ENCODE results near the gene CACNA1H.

The CACNA1H gene

DNA sequence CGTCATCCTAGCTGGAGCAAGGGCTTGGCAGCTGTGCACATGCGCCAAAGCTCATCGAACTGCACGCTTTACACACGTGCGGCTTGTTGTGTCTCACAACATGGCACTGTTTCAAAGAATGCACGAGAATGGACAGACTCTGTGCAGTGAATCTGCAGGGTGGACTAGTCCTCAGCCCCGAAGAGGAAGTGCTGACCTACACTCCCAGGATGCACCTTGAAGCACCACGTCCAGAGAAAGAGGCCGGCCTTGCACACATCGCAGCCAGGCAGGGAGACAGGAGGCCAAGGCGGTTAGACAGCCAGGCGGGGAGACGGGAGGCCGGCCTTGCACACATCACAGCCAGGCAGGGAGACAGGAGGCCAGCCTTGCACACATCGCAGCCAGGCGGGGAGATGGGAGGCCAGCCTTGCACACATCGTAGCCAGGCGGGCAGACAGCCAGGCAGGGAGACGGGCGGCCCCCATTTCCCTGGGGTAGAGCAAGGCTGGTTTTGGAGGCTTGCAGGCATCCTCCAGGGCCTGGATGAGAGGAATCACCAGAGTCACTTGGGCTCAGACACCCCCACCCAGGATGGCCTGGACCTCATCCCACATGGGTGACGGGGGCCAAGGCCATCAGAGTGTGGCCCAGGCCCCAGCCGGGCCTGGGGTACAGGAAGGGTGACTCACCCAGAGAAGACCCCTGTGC is 9.0 kb upstream of the CACNA1H start:
- no peak for DNase-seq

DNA sequence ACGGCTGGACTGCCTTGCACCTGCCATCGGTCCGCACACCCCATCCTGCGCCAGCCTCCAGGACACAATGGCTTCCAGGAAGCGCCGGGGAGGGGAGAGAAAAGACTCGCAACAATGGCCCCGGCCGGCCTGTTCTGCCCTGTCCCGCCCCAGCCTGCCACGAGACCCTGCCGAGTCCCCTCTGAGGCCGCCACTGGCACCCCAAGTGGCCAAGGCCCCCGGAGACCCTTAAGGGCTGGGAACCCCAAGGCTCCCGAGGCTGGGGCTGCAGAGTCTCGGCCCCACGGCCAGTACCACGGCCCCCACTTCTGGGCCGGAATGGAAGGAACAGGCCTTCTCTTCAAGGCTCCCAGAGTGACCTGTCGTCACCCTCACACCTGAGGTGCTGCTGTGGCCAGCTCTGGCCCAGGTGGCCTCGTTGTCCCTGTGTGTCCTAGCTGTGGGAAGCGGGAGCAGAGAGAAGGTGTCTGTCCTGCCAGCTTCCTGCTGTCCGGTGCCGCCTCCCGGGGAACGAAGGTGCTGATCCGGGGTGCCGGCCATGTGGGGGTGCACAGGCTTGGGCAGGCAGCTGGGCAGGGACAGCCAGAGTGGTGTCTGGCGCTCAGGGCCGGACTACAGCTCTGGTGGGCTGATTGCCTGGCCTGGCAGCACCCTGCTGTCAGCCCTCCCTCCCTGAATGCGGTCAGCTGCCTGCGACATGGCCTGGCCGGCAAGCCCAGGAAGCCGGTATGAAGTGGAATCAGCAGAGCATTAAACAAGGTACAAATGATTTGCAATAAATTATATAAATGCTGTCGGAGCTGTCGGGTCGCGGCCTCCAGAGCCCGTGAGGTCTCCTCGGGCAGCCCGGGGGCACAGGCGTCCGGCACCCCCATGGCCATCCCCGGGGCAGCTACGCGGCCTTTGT is 8.2 kb upstream of the CACNA1H start:
- no peak for DNase-seq

- DNase-seq = no peak
These were observed 7.4 kb upstream of the CACNA1H start for GRCh38 chr16:1145383-1146100.

DNA sequence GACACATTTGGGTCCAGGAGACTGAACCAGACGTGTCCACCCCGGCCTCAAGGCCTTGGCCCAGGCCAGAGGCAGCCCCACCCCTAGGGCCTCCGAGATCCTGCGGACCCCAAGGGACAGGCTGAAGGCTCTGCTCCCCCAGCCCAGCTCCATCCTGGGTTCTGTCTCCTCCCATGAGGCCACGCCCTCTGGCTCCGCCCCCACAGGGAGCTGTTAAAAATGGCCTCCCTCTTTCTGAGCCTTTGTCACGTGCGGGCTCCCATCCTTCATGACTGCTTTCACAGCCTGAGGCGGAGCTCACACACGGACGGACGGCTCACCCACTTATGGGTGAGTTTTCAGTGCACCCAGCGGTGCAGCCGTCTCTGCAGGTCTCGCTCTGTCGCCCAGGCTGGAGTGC is 6.5 kb upstream of the CACNA1H start:
- DNase-seq = no peak

GRCh38 chr16:1147027-1147426 is 5.9 kb upstream of the CACNA1H start:
- DNase-seq = no peak

- no peak for DNase-seq
These were observed 3.7 kb upstream of the CACNA1H start for GRCh38 chr16:1149101-1149636.

GRCh38 chr16:1150511-1150982 is 2.4 kb upstream of the CACNA1H start:
- no peak for DNase-seq

GRCh38 chr16:1151424-1152122 is 1.3 kb upstream of the CACNA1H start:
- no peak for DNase-seq

GRCh38 chr16:1152123-1152638 is 725 bp upstream of the CACNA1H start:
- peak; percentile 48 for DNase-seq

DNA sequence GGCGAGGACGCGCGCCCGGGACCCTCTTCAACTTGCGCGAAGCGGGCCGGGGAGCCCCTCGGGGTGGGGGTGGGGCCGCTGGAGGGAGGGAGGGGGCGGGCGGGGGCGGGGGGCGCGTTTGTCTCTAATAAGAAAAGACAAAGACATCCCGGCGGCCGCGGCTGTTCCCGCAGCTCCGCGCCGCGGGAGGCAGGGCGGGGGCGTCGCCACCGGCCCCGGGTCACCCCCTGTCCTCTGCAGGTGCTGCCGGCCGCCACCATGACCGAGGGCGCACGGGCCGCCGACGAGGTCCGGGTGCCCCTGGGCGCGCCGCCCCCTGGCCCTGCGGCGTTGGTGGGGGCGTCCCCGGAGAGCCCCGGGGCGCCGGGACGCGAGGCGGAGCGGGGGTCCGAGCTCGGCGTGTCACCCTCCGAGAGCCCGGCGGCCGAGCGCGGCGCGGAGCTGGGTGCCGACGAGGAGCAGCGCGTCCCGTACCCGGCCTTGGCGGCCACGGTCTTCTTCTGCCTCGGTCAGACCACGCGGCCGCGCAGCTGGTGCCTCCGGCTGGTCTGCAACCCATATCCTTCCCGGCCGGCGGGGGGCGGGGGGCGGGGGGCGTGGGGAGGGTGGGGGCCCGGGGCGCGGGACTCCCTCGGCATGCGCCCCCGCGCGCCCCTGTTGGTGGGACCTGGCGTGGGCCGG is 714 bp downstream of the CACNA1H start:
- DNase-seq = no peak

DNA sequence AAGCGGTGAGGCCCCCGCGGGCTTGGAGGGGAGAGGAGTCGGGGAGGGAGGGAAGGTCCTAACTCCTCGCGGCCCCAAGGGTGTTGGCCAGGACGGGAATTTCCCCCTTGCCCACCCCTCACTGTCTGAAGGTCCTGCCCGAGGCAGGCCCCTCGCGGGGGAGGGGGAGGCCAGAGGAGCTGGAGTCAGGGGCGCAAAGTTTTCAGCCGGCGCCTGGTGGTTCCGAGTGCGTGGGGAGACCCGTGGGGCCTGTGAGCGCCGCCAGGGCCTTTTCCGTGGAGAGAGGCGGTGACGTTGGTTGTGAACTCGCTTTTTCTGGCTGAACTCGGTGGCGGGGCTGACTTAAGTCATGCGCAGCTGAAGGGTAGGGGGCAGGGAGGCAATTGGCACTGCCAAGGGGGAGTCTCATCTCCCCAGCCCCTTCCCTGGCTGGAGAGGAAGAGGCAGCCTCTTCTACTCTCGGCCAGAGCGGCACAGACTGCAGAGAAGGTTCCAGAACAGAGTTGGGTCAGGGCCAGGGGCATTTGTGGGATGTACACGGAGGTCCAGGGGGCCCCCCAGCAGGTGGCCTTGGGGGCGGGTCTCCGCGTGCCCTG is 1.5 kb downstream of the CACNA1H start:
- no peak for DNase-seq

DNA sequence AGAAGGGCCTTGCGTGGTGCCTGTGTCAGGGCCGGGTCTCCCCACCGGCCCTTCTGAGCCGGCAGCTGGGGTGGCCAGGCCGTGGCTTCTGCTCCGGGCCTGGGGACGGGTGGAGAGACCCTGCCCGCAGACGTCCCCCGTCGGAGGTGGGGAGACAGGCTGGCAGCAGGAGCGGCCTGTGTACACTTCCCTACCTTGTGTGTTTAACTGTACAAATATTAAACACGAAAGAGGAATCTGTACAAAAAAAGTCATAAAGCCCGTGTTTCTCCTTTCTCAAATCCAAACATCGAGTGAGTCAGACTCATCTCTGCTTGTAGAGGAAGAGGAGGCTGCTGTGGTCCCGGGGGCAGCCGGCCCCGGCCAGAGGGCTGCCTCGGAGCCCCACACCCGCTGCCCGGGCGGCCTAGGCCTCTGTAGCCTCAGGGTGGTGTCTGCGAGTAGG is 2.0 kb downstream of the CACNA1H start:
- DNase-seq = no peak

- no peak for DNase-seq
These were observed 2.6 kb downstream of the CACNA1H start for GRCh38 chr16:1155353-1156054.

DNA sequence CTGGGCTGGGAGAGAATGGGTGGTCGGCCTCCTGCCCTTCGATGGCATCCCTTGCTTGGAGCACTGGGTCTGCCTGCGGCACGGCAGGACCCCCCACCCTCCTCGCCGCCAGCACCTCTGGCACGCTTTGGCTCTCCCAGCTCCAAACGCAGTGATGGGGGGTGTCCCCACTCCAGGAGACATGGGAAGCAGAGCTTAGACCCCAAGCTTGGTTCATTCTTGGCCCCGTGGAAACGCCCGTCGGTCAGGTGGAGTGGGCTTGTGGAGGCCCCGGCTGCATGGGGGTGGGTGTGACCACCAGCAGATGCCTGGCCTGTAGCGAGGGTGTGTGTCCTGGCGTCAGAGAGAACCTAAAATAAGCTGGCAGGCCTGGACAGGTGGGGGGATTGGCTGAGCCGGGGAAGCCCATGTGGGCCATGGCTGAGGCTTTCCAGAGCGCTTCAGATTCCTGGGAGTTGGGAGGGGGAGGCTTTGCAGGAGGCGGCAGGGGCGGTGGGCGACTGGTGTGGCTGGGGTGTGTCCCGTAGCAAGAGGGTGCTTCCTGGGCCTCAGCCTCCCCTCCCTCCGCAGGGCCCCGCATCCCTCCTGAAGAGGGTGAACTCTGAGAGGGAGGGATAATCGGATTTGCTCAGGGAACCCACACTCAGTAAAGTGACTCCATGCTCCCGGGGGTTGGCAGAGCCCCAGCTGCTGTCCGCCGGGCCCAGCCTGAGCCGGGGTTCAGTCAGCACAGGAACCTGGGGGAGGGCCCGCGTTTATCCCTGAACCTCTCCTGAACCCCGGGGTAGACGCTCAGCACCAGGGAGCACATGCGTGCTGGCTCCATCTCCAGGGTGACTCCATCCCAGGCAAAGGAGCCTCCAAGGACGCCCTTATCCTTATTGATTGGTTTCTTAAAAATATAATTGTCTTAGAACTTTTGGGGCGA is 3.4 kb downstream of the CACNA1H start:
- no peak for DNase-seq

GRCh38 chr16:1156983-1157638 is 4.2 kb downstream of the CACNA1H start:
- no peak for DNase-seq

GRCh38 chr16:1157639-1158455 is 4.9 kb downstream of the CACNA1H start:
- no peak for DNase-seq

DNA sequence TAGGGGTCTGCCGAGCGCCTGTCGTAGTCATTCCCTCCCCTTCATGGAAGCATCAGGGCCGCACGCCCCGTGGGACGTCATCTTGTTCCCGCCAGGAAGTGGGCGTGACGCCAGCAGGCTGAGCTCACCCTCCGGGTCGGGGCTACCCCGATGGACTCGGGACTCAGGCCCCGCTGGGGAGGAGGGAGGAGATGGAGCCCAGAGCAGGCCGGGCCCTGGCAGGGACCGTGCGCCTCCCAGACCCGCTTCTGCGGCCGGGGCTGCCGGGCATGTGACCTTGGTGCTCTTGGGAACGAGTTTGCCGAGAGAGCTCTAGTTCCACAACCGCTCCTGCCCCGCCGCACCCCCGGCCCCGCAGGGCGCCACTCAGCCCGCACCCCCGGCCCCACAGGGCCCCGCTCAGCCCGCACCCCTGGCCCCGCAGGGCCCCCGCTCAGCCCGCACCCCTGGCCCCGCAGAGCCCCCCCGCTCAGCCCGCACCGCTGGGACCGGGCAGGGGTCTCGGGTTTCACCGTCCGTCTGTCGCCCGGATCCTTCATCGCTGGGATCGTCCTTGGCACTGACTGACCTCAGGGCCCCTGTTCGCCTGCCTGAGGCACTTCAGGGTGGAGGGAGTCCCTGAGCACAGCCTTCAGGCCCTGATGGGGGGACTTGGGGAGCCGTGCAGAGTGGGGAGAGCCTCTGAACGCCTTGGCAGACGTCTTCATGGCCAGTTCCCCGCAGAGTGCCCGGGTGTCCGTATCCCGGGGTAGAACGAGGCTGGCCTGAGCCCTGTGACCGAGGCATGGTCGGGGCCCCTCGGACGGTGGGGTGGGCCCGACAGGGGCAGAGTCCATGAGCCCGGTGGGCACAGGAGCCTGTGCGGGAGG is 5.8 kb downstream of the CACNA1H start:
- no peak for DNase-seq
